CD4-positive, alpha-beta T cell (primary cell): Measurements from ENCODE around the gene BTBD16. TPM values are rescaled to one million over a fixed set of nuclear protein-coding genes. Genes with fewer than 3 reads are reported as not detected.

ENCODE experiments used
- ATAC-seq: fragments of 200-7000 bp; cut with Tn5 transposase; one replicate; pipeline ENCODE4 v1.10.0; 2022; ENCODE audit warnings: mild to moderate bottlenecking; ENCODE audit not compliant: poor library complexity
- CTCF ChIA-PET: fragments of 350-600 bp; sonication (Branson Sonifier 250); formaldehyde crosslinking; loops from one replicate; lab custom pipeline; 2021; ENCODE audit warnings: antibody characterized with exemption, inconsistent platforms; lab: Charles Lee
- POLR2A ChIA-PET: fragments of 350-600 bp; sonication (Branson Sonifier 250); formaldehyde crosslinking; loops from one replicate; lab custom pipeline; 2021; ENCODE audit warnings: antibody characterized with exemption, inconsistent platforms; lab: Charles Lee
- DNase-seq, 14 experiments: peaks; one replicate each; pipeline ENCODE4 v3.0.0-alpha.2; 2013 to 2020; ENCODE audit warnings: mixed read lengths in 2 of 14
- H3K27ac ChIP-seq, 2 donors: one replicate each; pipeline versions ENCODE4 v1.5.1 to v1.7.0; 2013; ENCODE audit warnings: low read length in 2 of 2, low read depth in 1 of 2, mild to moderate bottlenecking in 1 of 2
- H3K27me3 ChIP-seq, 2 experiments: 1 replicate in 1 of 2; 2 replicates in 1 of 2; pipeline versions ENCODE4 v1.6.1 to v1.7.0; 2013; ENCODE audit warnings: low read length in 2 of 2, control low read depth in 1 of 2, mild to moderate bottlenecking in 1 of 2, moderate library complexity in 1 of 2; ENCODE audit not compliant: insufficient read depth in 2 of 2, control insufficient read depth in 1 of 2
- H3K36me3 ChIP-seq: one replicate; pipeline ENCODE4 v1.6.1; 2013; ENCODE audit warnings: low read length, control low read depth; ENCODE audit not compliant: insufficient read depth
- H3K4me1 ChIP-seq: one replicate; pipeline ENCODE4 v1.6.1; 2013; ENCODE audit warnings: low read length, control low read depth; ENCODE audit not compliant: insufficient read depth
- H3K4me3 ChIP-seq: one replicate; pipeline ENCODE4 v1.5.1; 2013; ENCODE audit warnings: mild to moderate bottlenecking, low read length, moderate library complexity
- H3K9me3 ChIP-seq, 2 experiments: 1 replicate in 1 of 2; 2 replicates in 1 of 2; pipeline versions ENCODE4 v1.6.1 to v1.7.0; 2013; ENCODE audit warnings: low read length in 2 of 2, mild to moderate bottlenecking in 2 of 2, control low read depth in 1 of 2, moderate library complexity in 1 of 2; ENCODE audit not compliant: control insufficient read depth in 1 of 2, insufficient read depth in 1 of 2
- H3K27ac Mint-ChIP-seq: one replicate; pipeline ENCODE4 v1.8.0; 2020; ENCODE audit warnings: mixed read lengths
- H3K27me3 Mint-ChIP-seq: one replicate; pipeline ENCODE4 v1.8.0; 2021; ENCODE audit warnings: mixed read lengths
- H3K36me3 Mint-ChIP-seq: one replicate; pipeline ENCODE4 v1.8.0; 2021; ENCODE audit warnings: low read depth, mixed read lengths
- H3K4me1 Mint-ChIP-seq: one replicate; pipeline ENCODE4 v1.8.0; 2021; ENCODE audit warnings: low read depth, mixed read lengths
- H3K4me3 Mint-ChIP-seq: one replicate; pipeline ENCODE4 v1.8.0; 2020; ENCODE audit warnings: mild to moderate bottlenecking, mixed read lengths
- H3K9me3 Mint-ChIP-seq: one replicate; pipeline ENCODE4 v1.8.0; 2020; ENCODE audit warnings: mixed read lengths
- CTCF ChIP-seq: fragments of 200-600 bp; IDR thresholded peaks from one replicate; pipeline ENCODE4 v1.8.0; 2022; ENCODE audit warnings: antibody characterized with exemption, mild to moderate bottlenecking
- intact Hi-C, 2 experiments: fragments of 100-400 bp; cut with DNase I in 1 of 2; cut with micrococcal nuclease in 1 of 2; formaldehyde crosslinking; loops; one replicate each; pipeline versions ENCODE4 v1.15.1 to v1.9.0; 2023 to 2025; cut with DNase I, micrococcal nuclease
- total RNA-seq, 174 experiments: library from RNA in 2 of 174; stranded (reverse) in 2 of 174; gene quantifications; one replicate each; pipeline ENCODE4 v1.2.3 and lab custom pipeline; 2021 to 2026

BTBD16 gene
- total RNA-seq, 2 experiments from 2014 or later = not detected

GRCh38 chr10:122263971-122264370 lies 7.1 kb upstream of the BTBD16 start:
- peaks cover 47% of the 10 kb centered on the region for H3K27me3 Mint-ChIP-seq
- no peak overlapping the region for H3K4me3 Mint-ChIP-seq
- H3K27ac ChIP-seq = no peak overlapping the region
- intact Hi-C loops = loop anchor here in 1 of 2 experiments (10.0 kb wide), 1 partner anchor 441 kb away; no protein-coding TSS in a partner anchor
- ChIA-PET POLR2A (no interaction called here), CTCF (interaction anchor here (0.7 kb wide), 1 partner anchor 183 kb away, joined by 3 read pairs; no protein-coding TSS in a partner anchor)
- H3K27ac Mint-ChIP-seq = no peak overlapping the region
- H3K27me3 ChIP-seq = peaks cover 2 to 10% of the 10 kb centered on the region in 2 experiments
- peaks cover 5 to 9% of the 10 kb centered on the region in 2 experiments for H3K9me3 ChIP-seq
- H3K4me1 ChIP-seq = no peaks in the 10 kb centered on the region
- no peaks in the 10 kb centered on the region for H3K36me3 ChIP-seq
- H3K4me3 ChIP-seq = no peak overlapping the region
- peaks cover 11% of the 10 kb centered on the region for H3K9me3 Mint-ChIP-seq
- H3K4me1 Mint-ChIP-seq = no peaks in the 10 kb centered on the region
- ATAC-seq = no peak
- no peaks in the 10 kb centered on the region for H3K36me3 Mint-ChIP-seq
- no peak for DNase-seq
- no peak for TF ChIP-seq CTCF

GRCh38 chr10:122264436-122264835 lies 6.7 kb upstream of the BTBD16 start:
- Mint-ChIP-seq H3K4me1 (no peaks in the 10 kb centered on the region), H3K9me3 (peaks cover 11% of the 10 kb centered on the region), H3K36me3 (no peaks in the 10 kb centered on the region), H3K27ac (no peak overlapping the region), H3K4me3 (no peak overlapping the region), H3K27me3 (peaks cover 49% of the 10 kb centered on the region)
- H3K4me1 ChIP-seq = no peaks in the 10 kb centered on the region
- ATAC-seq (no peak), DNase-seq (no peak)
- peaks cover 5 to 9% of the 10 kb centered on the region in 2 experiments for H3K9me3 ChIP-seq
- no peak overlapping the region for H3K27ac ChIP-seq
- CTCF ChIA-PET = no interaction called here
- peaks cover 0 to 10% of the 10 kb centered on the region in 2 experiments for H3K27me3 ChIP-seq
- H3K36me3 ChIP-seq = no peaks in the 10 kb centered on the region
- H3K4me3 ChIP-seq = no peak overlapping the region
- TF ChIP-seq CTCF = no peak
- POLR2A ChIA-PET = no interaction called here
- intact Hi-C loops = loop anchor here in 1 of 2 experiments (10.0 kb wide), 1 partner anchor 440 kb away; no protein-coding TSS in a partner anchor

GRCh38 chr10:122264931-122265330 lies 6.2 kb upstream of the BTBD16 start:
- H3K27ac Mint-ChIP-seq = no peak overlapping the region
- no peaks in the 10 kb centered on the region for H3K36me3 Mint-ChIP-seq
- H3K4me3 Mint-ChIP-seq = no peak overlapping the region
- H3K27ac ChIP-seq = no peak overlapping the region
- no peaks in the 10 kb centered on the region for H3K4me1 Mint-ChIP-seq
- no peak for TF ChIP-seq CTCF
- peaks cover 5 to 9% of the 10 kb centered on the region in 2 experiments for H3K9me3 ChIP-seq
- DNase-seq (no peak), ATAC-seq (no peak)
- H3K4me3 ChIP-seq = no peak overlapping the region
- peaks cover 11% of the 10 kb centered on the region for H3K9me3 Mint-ChIP-seq
- CTCF ChIA-PET = no interaction called here
- H3K4me1 ChIP-seq = no peaks in the 10 kb centered on the region
- POLR2A ChIA-PET = no interaction called here
- intact Hi-C loops = loop anchor here in 1 of 2 experiments (10.0 kb wide), 1 partner anchor 440 kb away; no protein-coding TSS in a partner anchor
- peaks cover 0 to 10% of the 10 kb centered on the region in 2 experiments for H3K27me3 ChIP-seq
- H3K27me3 Mint-ChIP-seq = peaks cover 49% of the 10 kb centered on the region
- no peaks in the 10 kb centered on the region for H3K36me3 ChIP-seq
